Measurements from ENCODE around the gene VWCE.
"Not testable (repeated sequence)": the region's sequence is repeated elsewhere in the genome, so short reads cannot be mapped to it uniquely, and the experiment has no call there.

Gene VWCE

GRCh38 chr11:61250796-61251765, 44.0 kb downstream of the VWCE start:
- H3K4me3 ChIP-seq (ENCODE audit: low read length in 2 of 2): not testable (repeated sequence)

GRCh38 chr11:61249201-61249600, 45.9 kb downstream of the VWCE start:
- H3K4me1 ChIP-seq (ENCODE audit: control insufficient read depth, insufficient read depth, low read length); H3K4me3 ChIP-seq (ENCODE audit: low read length in 2 of 2); H3K27me3 ChIP-seq (ENCODE audit: control insufficient read depth in 1 of 2, insufficient read depth in 2 of 2, low read length in 2 of 2); H3K9ac ChIP-seq (ENCODE audit: low read length in 2 of 2); H3K36me3 ChIP-seq (ENCODE audit: control insufficient read depth in 2 of 2, insufficient read depth in 2 of 2, low read length in 2 of 2); H3K9me3 ChIP-seq (ENCODE audit: control insufficient read depth in 2 of 2, low read length in 2 of 2); H3K27ac ChIP-seq (ENCODE audit: low read length): not testable (repeated sequence)

More at GRCh38 chr11:61250796-61251765, 44.0 kb downstream of the VWCE start:
- not testable (repeated sequence) for H3K9me3 ChIP-seq (ENCODE audit: control insufficient read depth in 2 of 2, low read length in 2 of 2); H3K9ac ChIP-seq (ENCODE audit: low read length in 2 of 2); H3K4me1 ChIP-seq (ENCODE audit: control insufficient read depth, insufficient read depth, low read length); H3K27me3 ChIP-seq (ENCODE audit: control insufficient read depth in 1 of 2, insufficient read depth in 2 of 2, low read length in 2 of 2); H3K27ac ChIP-seq (ENCODE audit: low read length); H3K36me3 ChIP-seq (ENCODE audit: control insufficient read depth in 2 of 2, insufficient read depth in 2 of 2, low read length in 2 of 2)

DNA sequence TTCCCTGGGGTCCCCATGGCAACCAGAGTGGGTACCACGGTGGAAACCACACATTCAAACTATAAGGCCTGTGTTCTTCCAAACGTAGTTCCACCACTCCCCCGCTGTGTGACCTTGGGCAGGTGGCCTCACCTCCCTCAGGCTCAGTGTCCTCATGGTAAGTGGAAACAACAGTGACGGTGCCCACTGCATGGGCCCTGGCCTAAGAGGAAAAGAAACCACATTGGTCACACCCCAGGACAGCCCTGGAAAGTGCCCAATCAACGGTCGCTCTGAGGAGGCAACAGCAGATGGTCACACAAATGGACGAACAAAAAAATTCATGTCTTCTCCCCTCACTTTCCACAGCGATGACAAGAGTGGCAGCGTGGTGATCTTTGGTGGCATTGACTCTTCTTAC, 47.0 kb downstream of the VWCE start:
- H3K36me3 ChIP-seq (ENCODE audit: control insufficient read depth in 2 of 2, insufficient read depth in 2 of 2, low read length in 2 of 2); H3K4me3 ChIP-seq (ENCODE audit: low read length in 2 of 2); H3K27me3 ChIP-seq (ENCODE audit: control insufficient read depth in 1 of 2, insufficient read depth in 2 of 2, low read length in 2 of 2); H3K9ac ChIP-seq (ENCODE audit: low read length in 2 of 2); H3K27ac ChIP-seq (ENCODE audit: low read length); H3K9me3 ChIP-seq (ENCODE audit: control insufficient read depth in 2 of 2, low read length in 2 of 2); H3K4me1 ChIP-seq (ENCODE audit: control insufficient read depth, insufficient read depth, low read length): not testable (repeated sequence)

- not testable (repeated sequence) for H3K9me3 ChIP-seq (ENCODE audit: control insufficient read depth in 2 of 2, low read length in 2 of 2); H3K36me3 ChIP-seq (ENCODE audit: control insufficient read depth in 2 of 2, insufficient read depth in 2 of 2, low read length in 2 of 2); H3K9ac ChIP-seq (ENCODE audit: low read length in 2 of 2); H3K4me1 ChIP-seq (ENCODE audit: control insufficient read depth, insufficient read depth, low read length); H3K4me3 ChIP-seq (ENCODE audit: low read length in 2 of 2); H3K27ac ChIP-seq (ENCODE audit: low read length); H3K27me3 ChIP-seq (ENCODE audit: control insufficient read depth in 1 of 2, insufficient read depth in 2 of 2, low read length in 2 of 2)
These were observed 49.7 kb downstream of the VWCE start for GRCh38 chr11:61245284-61245964.

DNA sequence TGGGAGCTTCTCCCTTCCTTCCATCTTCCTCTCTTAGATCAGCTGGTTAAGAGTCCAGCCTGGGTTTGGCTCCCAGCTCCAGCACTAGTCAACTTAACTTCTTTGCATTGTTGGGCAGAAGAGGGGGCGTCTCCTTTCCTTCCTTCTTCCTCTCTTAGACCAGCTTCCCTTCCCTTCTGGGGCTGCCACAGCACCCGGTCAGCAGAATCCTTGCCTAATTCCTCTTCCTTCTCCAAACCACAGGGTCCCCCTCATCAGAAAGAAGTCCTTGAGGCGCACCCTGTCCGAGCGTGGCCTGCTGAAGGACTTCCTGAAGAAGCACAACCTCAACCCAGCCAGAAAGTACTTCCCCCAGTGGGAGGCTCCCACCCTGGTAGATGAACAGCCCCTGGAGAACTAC, 53.6 kb downstream of the VWCE start:
- H3K27ac ChIP-seq (ENCODE audit: low read length); H3K9ac ChIP-seq (ENCODE audit: low read length in 2 of 2); H3K4me1 ChIP-seq (ENCODE audit: control insufficient read depth, insufficient read depth, low read length); H3K9me3 ChIP-seq (ENCODE audit: control insufficient read depth in 2 of 2, low read length in 2 of 2); H3K36me3 ChIP-seq (ENCODE audit: control insufficient read depth in 2 of 2, insufficient read depth in 2 of 2, low read length in 2 of 2); H3K27me3 ChIP-seq (ENCODE audit: control insufficient read depth in 1 of 2, insufficient read depth in 2 of 2, low read length in 2 of 2); H3K4me3 ChIP-seq (ENCODE audit: low read length in 2 of 2): not testable (repeated sequence)

DNA sequence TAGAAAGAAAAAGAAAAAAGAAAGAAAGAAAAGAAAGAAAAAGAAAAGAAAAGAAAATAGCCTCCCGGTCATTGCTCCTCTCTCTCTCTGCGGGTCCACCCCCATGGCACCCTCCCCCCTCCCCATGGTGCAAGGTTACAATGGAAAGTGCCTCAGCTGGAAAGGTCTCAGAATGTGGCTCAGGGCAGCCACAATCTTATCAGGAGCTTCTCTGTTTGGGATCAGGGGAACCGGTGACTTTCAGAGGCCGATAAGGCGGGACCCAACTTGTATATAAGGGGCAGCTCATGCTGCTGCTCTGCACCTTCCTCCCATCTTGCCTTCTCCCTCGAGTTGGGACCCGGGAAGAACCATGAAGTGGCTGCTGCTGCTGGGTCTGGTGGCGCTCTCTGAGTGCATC, 54.2 kb downstream of the VWCE start, which contains the start of gene PGA5:
Gene PGA5, plus strand, starts transcription at position 301 of the 400 bp plus-strand sequence. Its CDS starts 52 bp downstream, at position 353.
- not testable (repeated sequence) for H3K9me3 ChIP-seq (ENCODE audit: control insufficient read depth in 2 of 2, low read length in 2 of 2); H3K9ac ChIP-seq (ENCODE audit: low read length in 2 of 2); H3K4me3 ChIP-seq (ENCODE audit: low read length in 2 of 2); H3K4me1 ChIP-seq (ENCODE audit: control insufficient read depth, insufficient read depth, low read length); H3K27ac ChIP-seq (ENCODE audit: low read length); H3K27me3 ChIP-seq (ENCODE audit: control insufficient read depth in 1 of 2, insufficient read depth in 2 of 2, low read length in 2 of 2); H3K36me3 ChIP-seq (ENCODE audit: control insufficient read depth in 2 of 2, insufficient read depth in 2 of 2, low read length in 2 of 2)

DNA sequence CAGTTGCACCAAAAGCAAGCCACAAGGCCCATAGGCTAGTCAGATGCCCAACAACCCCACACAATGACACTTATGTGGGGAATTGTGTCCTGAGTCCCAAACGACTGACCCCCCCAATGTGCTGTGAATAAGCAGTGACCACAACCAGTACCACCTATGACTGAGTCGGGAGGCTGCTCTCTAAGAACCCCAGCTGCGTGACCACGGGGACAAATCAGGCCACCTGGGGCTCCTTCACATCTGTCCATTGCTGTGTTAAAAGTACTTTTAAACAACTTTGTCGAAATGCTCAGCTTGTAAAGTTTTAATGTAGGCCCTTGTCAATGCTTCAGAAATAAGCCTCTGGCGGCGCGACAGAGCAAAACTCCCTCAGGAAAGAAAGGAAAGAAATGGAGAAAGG, 54.8 kb downstream of the VWCE start:
- H3K36me3 ChIP-seq (ENCODE audit: control insufficient read depth in 2 of 2, insufficient read depth in 2 of 2, low read length in 2 of 2); H3K9me3 ChIP-seq (ENCODE audit: control insufficient read depth in 2 of 2, low read length in 2 of 2); H3K4me3 ChIP-seq (ENCODE audit: low read length in 2 of 2); H3K27me3 ChIP-seq (ENCODE audit: control insufficient read depth in 1 of 2, insufficient read depth in 2 of 2, low read length in 2 of 2); H3K9ac ChIP-seq (ENCODE audit: low read length in 2 of 2); H3K27ac ChIP-seq (ENCODE audit: low read length); H3K4me1 ChIP-seq (ENCODE audit: control insufficient read depth, insufficient read depth, low read length): not testable (repeated sequence)

DNA sequence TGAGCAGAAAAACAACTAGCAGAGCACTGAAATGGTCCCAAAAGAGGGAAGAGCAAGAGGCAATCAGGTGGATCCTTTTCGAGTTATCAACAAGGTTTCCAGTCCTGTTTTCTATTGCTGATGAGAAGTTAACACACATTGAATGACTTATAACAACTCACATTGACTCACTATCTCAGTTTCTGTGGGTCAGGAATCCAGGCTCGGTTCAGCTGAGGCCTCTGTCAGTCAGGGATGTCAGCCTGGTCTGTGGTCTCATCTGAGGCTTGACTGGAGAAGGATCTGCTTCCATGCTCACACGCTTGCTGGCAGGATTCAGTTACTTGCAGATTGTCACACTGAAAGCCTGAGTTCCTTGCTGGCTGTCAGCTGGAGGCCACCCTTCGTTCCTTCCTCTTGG, 58.0 kb downstream of the VWCE start:
- not testable (repeated sequence) for H3K9me3 ChIP-seq (ENCODE audit: control insufficient read depth in 2 of 2, low read length in 2 of 2); H3K4me3 ChIP-seq (ENCODE audit: low read length in 2 of 2); H3K36me3 ChIP-seq (ENCODE audit: control insufficient read depth in 2 of 2, insufficient read depth in 2 of 2, low read length in 2 of 2); H3K4me1 ChIP-seq (ENCODE audit: control insufficient read depth, insufficient read depth, low read length); H3K27ac ChIP-seq (ENCODE audit: low read length); H3K27me3 ChIP-seq (ENCODE audit: control insufficient read depth in 1 of 2, insufficient read depth in 2 of 2, low read length in 2 of 2); H3K9ac ChIP-seq (ENCODE audit: low read length in 2 of 2)

- H3K27ac ChIP-seq (ENCODE audit: low read length); H3K9me3 ChIP-seq (ENCODE audit: control insufficient read depth in 2 of 2, low read length in 2 of 2); H3K36me3 ChIP-seq (ENCODE audit: control insufficient read depth in 2 of 2, insufficient read depth in 2 of 2, low read length in 2 of 2); H3K9ac ChIP-seq (ENCODE audit: low read length in 2 of 2); H3K4me1 ChIP-seq (ENCODE audit: control insufficient read depth, insufficient read depth, low read length); H3K4me3 ChIP-seq (ENCODE audit: low read length in 2 of 2); H3K27me3 ChIP-seq (ENCODE audit: control insufficient read depth in 1 of 2, insufficient read depth in 2 of 2, low read length in 2 of 2): not testable (repeated sequence)
These were observed 62.5 kb downstream of the VWCE start for GRCh38 chr11:61232548-61233145.

GRCh38 chr11:61231585-61231984, 63.5 kb downstream of the VWCE start:
- not testable (repeated sequence) for H3K27me3 ChIP-seq (ENCODE audit: control insufficient read depth in 1 of 2, insufficient read depth in 2 of 2, low read length in 2 of 2); H3K4me1 ChIP-seq (ENCODE audit: control insufficient read depth, insufficient read depth, low read length); H3K9me3 ChIP-seq (ENCODE audit: control insufficient read depth in 2 of 2, low read length in 2 of 2); H3K9ac ChIP-seq (ENCODE audit: low read length in 2 of 2); H3K27ac ChIP-seq (ENCODE audit: low read length); H3K36me3 ChIP-seq (ENCODE audit: control insufficient read depth in 2 of 2, insufficient read depth in 2 of 2, low read length in 2 of 2); H3K4me3 ChIP-seq (ENCODE audit: low read length in 2 of 2)

GRCh38 chr11:61231033-61231432, 64.1 kb downstream of the VWCE start:
- not testable (repeated sequence) for H3K36me3 ChIP-seq (ENCODE audit: control insufficient read depth in 2 of 2, insufficient read depth in 2 of 2, low read length in 2 of 2); H3K4me3 ChIP-seq (ENCODE audit: low read length in 2 of 2); H3K27ac ChIP-seq (ENCODE audit: low read length); H3K9me3 ChIP-seq (ENCODE audit: control insufficient read depth in 2 of 2, low read length in 2 of 2); H3K4me1 ChIP-seq (ENCODE audit: control insufficient read depth, insufficient read depth, low read length); H3K27me3 ChIP-seq (ENCODE audit: control insufficient read depth in 1 of 2, insufficient read depth in 2 of 2, low read length in 2 of 2); H3K9ac ChIP-seq (ENCODE audit: low read length in 2 of 2)

Data from stomach smooth muscle (tissue), 2 donors.